HL-60 (cell line): ENCODE measurements around the gene IL36G.

Experiments
- DNase-seq, 2 experiments: peaks; one replicate each; pipeline ENCODE4 v3.0.0-alpha.2; 2010 to 2020; ENCODE audit warnings: low read depth in 1 of 2, low spot score in 1 of 2
- H3K27ac ChIP-seq: fragments of 250-450 bp; sonication (Bioruptor Pico); replicated peaks from 2 replicates; pipeline ENCODE4 v1.5.1; 2020; ENCODE audit warnings: mild to moderate bottlenecking, moderate library complexity
- H3K27me3 ChIP-seq: fragments of 250-450 bp; sonication (Bioruptor Pico); 2 replicates; pipeline ENCODE4 v1.5.1; 2021; ENCODE audit warnings: mild to moderate bottlenecking, moderate library complexity; ENCODE audit not compliant: insufficient read depth, poor library complexity, severe bottlenecking
- H3K4me3 ChIP-seq: replicated peaks from 2 replicates; pipeline ENCODE4 v1.5.1; 2011; ENCODE audit warnings: mild to moderate bottlenecking, control low read depth, low read length; ENCODE audit not compliant: insufficient read depth
- CTCF ChIP-seq: IDR thresholded peaks from one replicate; pipeline ENCODE4 v1.5.1; 2011; ENCODE audit warnings: low read length, control low read depth, inconsistent platforms; ENCODE audit not compliant: insufficient read depth
- GABPA ChIP-seq: IDR thresholded peaks from 2 replicates; pipeline ENCODE4 v1.6.1; 2012; ENCODE audit warnings: low read depth
- POLR2AphosphoS5 ChIP-seq: IDR thresholded peaks from 2 replicates; pipeline ENCODE4 v1.6.1; 2012; ENCODE audit warnings: low read depth
- REST ChIP-seq: IDR thresholded peaks from 2 replicates; pipeline ENCODE4 v1.6.1; 2012; ENCODE audit warnings: low read depth; ENCODE audit not compliant: insufficient replicate concordance
- SPI1 ChIP-seq: IDR thresholded peaks from 2 replicates; pipeline ENCODE4 v1.6.1; 2012; ENCODE audit warnings: low read depth, mild to moderate bottlenecking, borderline replicate concordance

Gene IL36G

DNA sequence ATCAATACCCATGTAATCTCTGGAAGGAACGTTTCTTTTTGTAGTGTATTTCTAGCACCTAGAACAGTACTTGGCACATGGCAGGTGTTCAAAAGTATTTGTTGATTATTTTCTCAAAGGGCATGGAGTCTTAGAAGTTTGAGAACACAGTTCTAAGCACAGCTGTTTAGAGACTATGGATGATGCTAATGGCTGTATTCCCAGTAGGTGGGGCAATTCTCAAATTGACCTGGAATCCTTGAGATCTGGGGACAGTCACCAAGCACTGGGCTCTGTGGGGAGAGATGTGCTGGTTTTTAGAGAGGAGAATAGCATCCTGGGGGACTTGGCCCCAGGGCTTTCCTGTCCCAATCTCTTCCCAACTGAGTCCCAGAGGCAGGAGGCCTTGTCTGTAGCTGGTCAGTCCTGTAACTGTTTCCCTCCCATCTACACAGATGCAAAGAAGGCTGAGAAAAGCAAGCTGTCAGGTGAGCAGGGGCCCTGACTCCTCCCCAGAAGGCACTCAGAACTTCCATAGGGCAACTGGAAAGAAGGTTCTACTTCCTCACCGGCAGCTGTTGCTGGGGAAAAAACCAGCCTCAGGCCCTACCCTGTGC is 17.5 kb upstream of the IL36G start:
- Histone ChIP-seq H3K27me3 (peaks cover 2% of the 10 kb centered on the region), H3K4me3 (no peak overlapping the region), H3K27ac (no peak overlapping the region)
- no peak for DNase-seq
- TF ChIP-seq SPI1, result no peak

- Histone ChIP-seq H3K27me3 (peaks cover 2% of the 10 kb centered on the region), H3K4me3 (no peak overlapping the region), H3K27ac (no peak overlapping the region)
- DNase-seq, result no peak
- no peak for TF ChIP-seq GABPA
- no peak for TF ChIP-seq REST
- TF ChIP-seq SPI1, result no peak
- no peak for TF ChIP-seq POLR2AphosphoS5
- no peak for TF ChIP-seq CTCF
Measured at GRCh38 chr2:112962308-112963175, 15.3 kb upstream of the IL36G start.

DNA sequence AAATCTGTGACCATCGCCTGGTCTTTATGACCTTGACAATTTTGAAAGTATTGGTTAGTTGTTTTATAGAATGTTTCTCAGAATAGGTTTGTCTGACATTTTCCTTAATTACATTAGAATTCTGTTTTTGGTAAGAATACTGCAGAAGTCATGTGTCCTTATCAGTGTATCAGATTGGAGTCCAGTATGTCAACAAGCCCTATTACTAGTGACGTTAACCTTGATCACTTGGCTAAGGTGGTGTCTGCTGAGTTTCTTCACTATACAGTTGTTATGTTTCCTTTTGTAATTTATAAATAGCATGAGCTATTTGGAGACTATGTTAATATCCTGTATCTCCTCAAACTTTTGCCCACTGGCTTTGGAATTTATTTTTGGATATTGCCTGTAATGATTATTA is 10.8 kb upstream of the IL36G start:
- Histone ChIP-seq H3K27ac (no peak overlapping the region), H3K4me3 (no peak overlapping the region), H3K27me3 (peaks cover 5% of the 10 kb centered on the region)
- no peak for DNase-seq
- TF ChIP-seq SPI1 (no peak), REST (no peak), CTCF (no peak), POLR2AphosphoS5 (no peak), GABPA (no peak)

DNA sequence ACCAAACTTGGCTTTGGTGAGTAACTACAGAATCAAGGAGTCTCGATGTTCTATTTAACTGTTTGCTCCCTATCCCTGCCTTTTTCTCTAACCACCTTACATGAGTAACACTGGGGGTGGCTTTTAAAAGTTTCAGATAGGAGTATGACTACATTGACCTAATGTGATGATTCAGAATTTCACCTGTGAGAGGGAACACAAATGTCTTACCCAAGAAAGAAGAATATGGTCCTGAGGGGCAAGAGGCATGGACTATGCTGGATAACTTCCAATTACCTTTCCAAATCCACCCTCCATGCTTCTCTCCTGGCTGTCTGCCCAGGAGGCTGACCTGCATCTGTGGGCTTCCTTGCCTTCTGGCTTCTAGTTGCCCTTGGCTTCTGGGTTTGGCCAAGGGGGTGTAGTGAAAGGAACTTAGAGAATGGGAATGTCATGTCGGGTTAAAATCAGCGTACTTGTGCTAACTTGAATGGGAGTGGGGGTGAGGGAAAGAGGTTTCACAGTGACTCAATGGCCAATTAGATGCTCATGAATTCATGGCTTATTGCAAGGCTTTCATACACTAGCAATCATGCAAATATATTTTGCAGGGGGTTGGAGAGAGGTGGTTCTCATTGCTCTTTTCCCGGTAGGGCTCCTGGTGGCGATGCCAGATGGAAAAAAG is 5.3 kb upstream of the IL36G start:
- DNase-seq, result no peak
- H3K27me3 ChIP-seq, result peaks cover 6% of the 10 kb centered on the region
- no peak for TF ChIP-seq GABPA
- no peak for TF ChIP-seq POLR2AphosphoS5
- no peak for TF ChIP-seq SPI1
- TF ChIP-seq CTCF, result no peak
- no peak for TF ChIP-seq REST
- no peak overlapping the region for H3K27ac ChIP-seq
- no peak overlapping the region for H3K4me3 ChIP-seq
